H1 (cell line): ENCODE results near the gene FAM193A. TPM values are rescaled to one million over a fixed set of nuclear protein-coding genes. Genes with fewer than 3 reads are reported as not detected.

Experiments used
- CTCF ChIA-PET: fragments of 300-600 bp; sonication (Branson Sonifier 250); formaldehyde crosslinking; loops from one replicate; lab custom pipeline; 2021; ENCODE audit not compliant: partially characterized antibody; lab: Charles Lee
- POLR2A ChIA-PET: fragments of 300-600 bp; sonication (Branson Sonifier 250); formaldehyde crosslinking; loops from one replicate; lab custom pipeline; 2021; ENCODE audit warnings: inconsistent platforms; ENCODE audit not compliant: partially characterized antibody; lab: Charles Lee
- DNase-seq, 2 experiments: peaks; one replicate each; pipeline versions ENCODE4 v3.0.0 to v3.0.0-alpha.2; 2010 to 2022; ENCODE audit warnings: low spot score in 2 of 2, low read depth in 1 of 2, mixed read lengths in 1 of 2
- FAIRE-seq: peaks from 2 replicates; lab custom pipeline; 2011; peaks lifted over from hg19 to GRCh38; lab: Jason Lieb, UNC
- H2AFZ ChIP-seq: 2 replicates; pipeline ENCODE4 v1.8.1; 2012; ENCODE audit warnings: low read length, inconsistent platforms
- H2AK5ac ChIP-seq: 2 replicates; pipeline ENCODE4 v1.6.1; 2013; ENCODE audit warnings: low read depth, low read length
- H2BK120ac ChIP-seq: replicated peaks from 2 replicates; pipeline ENCODE3; 2013; ENCODE audit warnings: low read depth, low read length, inconsistent platforms
- H2BK12ac ChIP-seq: 2 replicates; pipeline ENCODE4 v1.6.1; 2013; ENCODE audit warnings: low read depth, low read length
- H2BK15ac ChIP-seq: 2 replicates; pipeline ENCODE4 v1.6.1; 2013; ENCODE audit warnings: low read length
- H2BK20ac ChIP-seq: 2 replicates; pipeline ENCODE4 v1.6.1; 2013; ENCODE audit warnings: low read length
- H2BK5ac ChIP-seq: 2 replicates; pipeline ENCODE4 v1.6.1; 2013; ENCODE audit warnings: low read depth, low read length
- H3K14ac ChIP-seq: 2 replicates; pipeline ENCODE4 v1.6.1; 2013; ENCODE audit warnings: inconsistent platforms; ENCODE audit not compliant: insufficient read length
- H3K18ac ChIP-seq: 2 replicates; pipeline ENCODE4 v1.6.1; 2013; ENCODE audit warnings: low read length; ENCODE audit errors: extremely low read depth
- H3K23ac ChIP-seq: 2 replicates; pipeline ENCODE4 v1.6.1; 2013; ENCODE audit warnings: inconsistent platforms; ENCODE audit not compliant: insufficient read length
- H3K23me2 ChIP-seq: 2 replicates; pipeline ENCODE4 v1.6.1; 2013; ENCODE audit warnings: low read depth, low read length
- H3K27ac ChIP-seq: 2 replicates; pipeline ENCODE4 v1.6.1; 2011; ENCODE audit warnings: low read depth, low read length, inconsistent platforms
- H3K27me3 ChIP-seq, 4 experiments: replicated peaks in 1 of 4; 1 replicate in 1 of 4; 2 replicates in 3 of 4; pipeline versions ENCODE4 v1.6.1 to v1.8.1; 2011 to 2013; ENCODE audit warnings: low read length in 3 of 4, mild to moderate bottlenecking in 3 of 4, inconsistent platforms in 2 of 4, mixed read lengths in 2 of 4, moderate library complexity in 1 of 4; ENCODE audit not compliant: control insufficient read depth in 3 of 4, insufficient read depth in 3 of 4; ENCODE audit errors: extremely low read depth in 1 of 4
- H3K36me3 ChIP-seq, 4 experiments: 2 replicates each; pipeline versions ENCODE4 v1.6.1 to v1.8.1; 2011 to 2013; ENCODE audit warnings: mild to moderate bottlenecking in 4 of 4, low read length in 3 of 4, moderate library complexity in 2 of 4, control low read depth in 1 of 4, inconsistent platforms in 1 of 4; ENCODE audit not compliant: insufficient read depth in 4 of 4, control insufficient read depth in 2 of 4
- H3K4ac ChIP-seq: replicated peaks from 2 replicates; pipeline ENCODE3; 2013; ENCODE audit warnings: low read length, low read depth, mixed read lengths, inconsistent platforms; ENCODE audit not compliant: insufficient read length
- H3K4me1 ChIP-seq, 4 experiments: replicated peaks in 1 of 4; 1 replicate in 1 of 4; 2 replicates in 3 of 4; pipeline versions ENCODE4 v1.6.1 to v1.8.1; 2011 to 2013; ENCODE audit warnings: low read length in 3 of 4, inconsistent platforms in 2 of 4, mixed read lengths in 1 of 4; ENCODE audit not compliant: insufficient read depth in 4 of 4, control insufficient read depth in 3 of 4
- H3K4me2 ChIP-seq, 2 experiments: 2 replicates each; pipeline versions ENCODE4 v1.6.1 to v1.8.1; 2011 to 2013; ENCODE audit warnings: low read depth in 2 of 2, low read length in 2 of 2, control low read depth in 1 of 2, inconsistent platforms in 1 of 2, mild to moderate bottlenecking in 1 of 2; ENCODE audit not compliant: insufficient read depth in 1 of 2
- H3K4me3 ChIP-seq, 4 experiments: fragments of 200-600, 300-600 bp in 1 of 4; sonication (generic), shearing (Covaris generic), sonication (Bioruptor Twin) in 1 of 4; 2 replicates each; pipeline versions ENCODE4 v1.5.1 to v1.8.1; 2011 to 2016; ENCODE audit warnings: low read length in 4 of 4, low read depth in 3 of 4, control low read depth in 2 of 4, inconsistent platforms in 2 of 4, mild to moderate bottlenecking in 2 of 4, mixed read lengths in 1 of 4, moderate library complexity in 1 of 4; ENCODE audit not compliant: insufficient read depth in 2 of 4; ENCODE audit errors: extremely low read depth in 1 of 4
- H3K56ac ChIP-seq: replicated peaks from 2 replicates; pipeline ENCODE3; 2013; ENCODE audit warnings: low read depth, mild to moderate bottlenecking, mixed read lengths, low read length, inconsistent platforms; ENCODE audit not compliant: insufficient read length
- H3K79me1 ChIP-seq: 2 replicates; pipeline ENCODE4 v1.6.1; 2013; ENCODE audit warnings: low read depth, low read length, control low read depth
- H3K79me2 ChIP-seq, 2 experiments: 2 replicates each; pipeline versions ENCODE4 v1.6.1 to v1.8.1; 2012 to 2013; ENCODE audit warnings: low read length in 2 of 2, mild to moderate bottlenecking in 2 of 2, inconsistent platforms in 1 of 2; ENCODE audit not compliant: insufficient read depth in 2 of 2, control insufficient read depth in 1 of 2
- H3K9ac ChIP-seq, 4 experiments: replicated peaks in 1 of 4; 1 replicate in 1 of 4; 2 replicates in 3 of 4; pipeline versions ENCODE4 v1.6.1 to v1.8.1; 2011 to 2013; ENCODE audit warnings: low read depth in 3 of 4, low read length in 3 of 4, control low read depth in 2 of 4, mild to moderate bottlenecking in 2 of 4, moderate library complexity in 2 of 4, inconsistent platforms in 1 of 4; ENCODE audit errors: extremely low read depth in 1 of 4
- H3K9me3 ChIP-seq, 2 experiments: 2 replicates each; pipeline versions ENCODE4 v1.6.1 to v1.8.1; 2012 to 2013; ENCODE audit warnings: mild to moderate bottlenecking in 2 of 2, moderate library complexity in 2 of 2, control low read depth in 1 of 2, inconsistent platforms in 1 of 2, low read depth in 1 of 2, low read length in 1 of 2, mixed read lengths in 1 of 2; ENCODE audit not compliant: insufficient read depth in 2 of 2
- H4K20me1 ChIP-seq, 2 experiments: replicated peaks in 1 of 2; 2 replicates each; pipeline versions ENCODE3 to v1.8.1; 2011 to 2013; ENCODE audit warnings: inconsistent platforms in 2 of 2, low read length in 2 of 2, mild to moderate bottlenecking in 1 of 2; ENCODE audit not compliant: insufficient read depth in 2 of 2, control insufficient read depth in 1 of 2
- H4K5ac ChIP-seq: 2 replicates; pipeline ENCODE4 v1.6.1; 2013; ENCODE audit warnings: low read length, low read depth, mixed read lengths, inconsistent platforms; ENCODE audit not compliant: insufficient read length
- H4K8ac ChIP-seq: 2 replicates; pipeline ENCODE4 v1.8.0; 2013; ENCODE audit warnings: mild to moderate bottlenecking, moderate library complexity, low read length, inconsistent platforms; ENCODE audit not compliant: insufficient read depth; ENCODE audit errors: extremely low read depth
- H4K91ac ChIP-seq: replicated peaks from 2 replicates; pipeline ENCODE3; 2013; ENCODE audit warnings: low read length, mixed read lengths, inconsistent platforms; ENCODE audit not compliant: insufficient read length
- BRCA1 ChIP-seq: IDR thresholded peaks from 2 replicates; pipeline ENCODE4 v1.6.1; 2012; ENCODE audit warnings: low read depth, low read length, improper control_type of control experiment
- EGR1 ChIP-seq: IDR thresholded peaks from 2 replicates; pipeline ENCODE4 v1.6.1; 2011; ENCODE audit warnings: low read depth, low read length, borderline replicate concordance
- GTF2F1 ChIP-seq: IDR thresholded peaks from 2 replicates; pipeline ENCODE4 v1.6.1; 2012; ENCODE audit warnings: low read depth, low read length, improper control_type of control experiment, borderline replicate concordance
- HDAC2 ChIP-seq, 2 experiments: fragments of 300-600 bp in 1 of 2; sonication (generic) in 1 of 2; IDR thresholded peaks; 2 replicates each; pipeline ENCODE4 v1.6.1; 2011 to 2012; ENCODE audit warnings: low read depth in 2 of 2, low read length in 2 of 2, mild to moderate bottlenecking in 2 of 2, moderate library complexity in 2 of 2, borderline replicate concordance in 1 of 2, inconsistent platforms in 1 of 2
- JUND ChIP-seq: IDR thresholded peaks from 2 replicates; pipeline ENCODE4 v1.6.1; 2011; ENCODE audit warnings: mild to moderate bottlenecking, improper control_type of control experiment, low read length
- NRF1 ChIP-seq: IDR thresholded peaks from 2 replicates; pipeline ENCODE4 v1.6.1; 2011; ENCODE audit warnings: mild to moderate bottlenecking, low read depth, low read length, improper control_type of control experiment
- POLR2A ChIP-seq, 2 experiments: IDR thresholded peaks; 1 replicate in 1 of 2; 2 replicates in 1 of 2; pipeline ENCODE4 v1.6.1; 2011; ENCODE audit warnings: low read depth in 2 of 2, low read length in 2 of 2, mild to moderate bottlenecking in 2 of 2; ENCODE audit errors: control extremely low read depth in 1 of 2
- SP4 ChIP-seq: IDR thresholded peaks from 2 replicates; pipeline ENCODE4 v1.6.1; 2012; ENCODE audit warnings: low read length, inconsistent platforms
- TAF1 ChIP-seq: IDR thresholded peaks from 2 replicates; pipeline ENCODE4 v1.6.1; 2011; ENCODE audit warnings: mild to moderate bottlenecking, low read depth, low read length
- TEAD4 ChIP-seq: IDR thresholded peaks from 2 replicates; pipeline ENCODE4 v1.6.1; 2012; ENCODE audit warnings: low read depth, low read length, inconsistent platforms, mixed read lengths
- WGBS, 2 experiments: shearing (Covaris generic) in 1 of 2; methylation state at CpG; one replicate each; pipeline versions ENCODE4 v1.1.6 to v1.1.7; 2013 to 2015; ENCODE audit warnings: low lambda C conversion rate in 2 of 2, mixed read lengths in 2 of 2, inconsistent platforms in 1 of 2, low coverage in 1 of 2, missing lambda C conversion rate in 1 of 2; ENCODE audit not compliant: insufficient replicate concordance in 2 of 2, insufficient coverage in 1 of 2, insufficient read length in 1 of 2; ENCODE audit errors: extremely low coverage in 1 of 2, missing lambda C conversion rate in 1 of 2; 5-methylcytosine and 5-hydroxymethylcytosine counted together
- polyA plus RNA-seq, 7 experiments: library from polyadenylated mRNA; depleted of rRNA in 3 of 7; stranded (reverse) in 5 of 7; unstranded in 2 of 7; fragments of >200 nt in 5 of 7; fragments of 200-250 nt in 2 of 7; gene quantifications; 1 replicate in 5 of 7; 2 replicates in 1 of 7; 4 replicates in 1 of 7; pipeline versions ENCODE4 v1.2.1 to v1.2.3, GENCODE V29; 2011 to 2013; ENCODE audit warnings: missing spikeins in 2 of 7, mixed read lengths in 2 of 7
- total RNA-seq: library from RNA; stranded (reverse); fragmentation: NEBNext Ultra II Directional; extraction: Animal tissue kit (Norgen Biotek cat#: 25700); gene quantifications from 2 replicates; pipeline ENCODE4 v1.2.1, GENCODE V29; 2021

The FAM193A gene
- total and polyA plus RNA-seq, 2 of the 8 experiments (the other 6 are each of a cell fraction or from before 2014, with no cell fraction given), result 8.7 to 26.2 TPM

DNA sequence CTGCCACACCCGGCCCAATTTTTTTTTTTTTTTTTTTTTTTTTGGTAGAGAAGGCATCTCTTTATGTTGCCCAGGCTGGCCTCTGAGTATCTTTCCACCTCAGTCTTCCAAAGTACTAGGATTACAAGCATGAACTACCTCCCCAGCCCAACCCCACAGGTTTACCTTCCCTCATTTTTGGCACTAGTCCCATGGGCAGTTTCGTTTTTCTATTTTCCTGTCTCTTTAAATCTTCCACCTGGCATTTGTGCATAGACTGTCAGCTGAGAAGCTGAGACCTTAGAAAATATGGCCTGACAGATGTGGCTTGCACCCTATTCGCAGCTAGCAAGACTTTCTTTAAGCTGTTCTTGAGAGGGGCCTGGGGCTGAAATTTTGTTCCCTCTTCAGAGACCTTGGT is 191.8 kb downstream of the FAM193A start:
- H3K56ac ChIP-seq, result no peak overlapping the region

More for the DNA sequence above, 191.8 kb downstream of the FAM193A start:
- no peak overlapping the region for H3K23ac ChIP-seq
- H2BK20ac ChIP-seq, result no peak overlapping the region
- H3K4me3 ChIP-seq, result no peak overlapping the region
- FAIRE-seq (no peak), DNase-seq (no peak)
- H3K27me3 ChIP-seq, result no peaks in the 10 kb centered on the region
- no peaks in the 10 kb centered on the region for H3K4me1 ChIP-seq
- ChIA-PET CTCF (interaction anchor here (1.3 to 1.5 kb wide), 2 partner anchors 18 to 55 kb away, joined by 3 read pairs; no protein-coding TSS in a partner anchor), POLR2A (interaction anchor here (1.0 to 1.1 kb wide), 2 partner anchors 8 to 48 kb away, joined by 3 to 4 read pairs; no protein-coding TSS in a partner anchor)
- H2BK12ac ChIP-seq, result no peak overlapping the region
- no peak overlapping the region for H4K91ac ChIP-seq
- H3K36me3 ChIP-seq, result peaks cover 5 to 17% (median 11%) of the 10 kb centered on the region in 4 experiments; a peak in 7 of 8 replicates
- WGBS, 2 experiments, result 84% methylated on average over 2 of the region's 3 CpGs; no CpG with 5 or more reads in 1 of the 2 experiments
- no peak overlapping the region for H2AK5ac ChIP-seq
- H4K20me1 ChIP-seq, result peaks cover 0 to 2% of the 10 kb centered on the region in 2 experiments
- no peak overlapping the region for H2AFZ ChIP-seq
- H3K23me2 ChIP-seq, result no peaks in the 10 kb centered on the region
- H2BK5ac ChIP-seq, result no peak overlapping the region
- no peak overlapping the region for H3K9ac ChIP-seq
- H3K79me2 ChIP-seq, result no peaks in the 10 kb centered on the region
- H3K79me1 ChIP-seq, result no peaks in the 10 kb centered on the region
- no peak overlapping the region for H3K27ac ChIP-seq
- no peak overlapping the region for H4K8ac ChIP-seq
- H2BK120ac ChIP-seq, result no peak overlapping the region
- no peak overlapping the region for H3K18ac ChIP-seq
- H3K4ac ChIP-seq, result no peak overlapping the region
- H4K5ac ChIP-seq, result no peak overlapping the region
- TF ChIP-seq TAF1 (no peak), EGR1 (no peak), JUND (no peak), POLR2A (IDR thresholded peaks at IDR 0.05; ENCODE audit: control extremely low read depth in 1 of 2, low read depth in 2 of 2, low read length in 2 of 2) (no peak), HDAC2 (IDR thresholded peaks at IDR 0.05; ENCODE audit: borderline replicate concordance in 1 of 2, low read depth in 2 of 2, low read length in 2 of 2) (no peak), GTF2F1 (no peak), TEAD4 (no peak), BRCA1 (no peak), NRF1 (no peak), SP4 (no peak)
- no peak overlapping the region for H2BK15ac ChIP-seq
- no peak overlapping the region for H3K4me2 ChIP-seq
- no peak overlapping the region for H3K14ac ChIP-seq
- H3K9me3 ChIP-seq, result no peaks in the 10 kb centered on the region
